H9 (cell line): Measurements from ENCODE around the gene ATP6V1D. TPM values are rescaled to one million over a fixed set of nuclear protein-coding genes. Genes with fewer than 3 reads are reported as not detected.

Experiments
- DNase-seq: peaks from one replicate; pipeline ENCODE4 v3.0.0-alpha.2; 2017
- H2AFZ ChIP-seq: one replicate; pipeline ENCODE4 v1.6.1; 2013; ENCODE audit warnings: mild to moderate bottlenecking, low read length, control low read depth, moderate library complexity
- H2AK5ac ChIP-seq: 2 replicates; pipeline ENCODE4 v1.6.1; 2013; ENCODE audit warnings: low read length, control low read depth, mixed read lengths; ENCODE audit not compliant: insufficient read length
- H2BK120ac ChIP-seq: one replicate; pipeline ENCODE4 v1.6.1; 2013; ENCODE audit warnings: low read depth, mild to moderate bottlenecking, low read length, control low read depth, inconsistent platforms; ENCODE audit not compliant: poor library complexity, severe bottlenecking
- H2BK12ac ChIP-seq: 2 replicates; pipeline ENCODE4 v1.6.1; 2013; ENCODE audit warnings: low read length, control low read depth, mixed read lengths, low read depth; ENCODE audit not compliant: insufficient read length
- H2BK15ac ChIP-seq: 2 replicates; pipeline ENCODE4 v1.6.1; 2013; ENCODE audit warnings: low read depth, low read length, control low read depth
- H2BK20ac ChIP-seq: one replicate; pipeline ENCODE4 v1.6.1; 2013; ENCODE audit warnings: low read depth, mild to moderate bottlenecking, low read length, control low read depth, inconsistent platforms; ENCODE audit not compliant: poor library complexity, severe bottlenecking
- H2BK5ac ChIP-seq: 2 replicates; pipeline ENCODE4 v1.6.1; 2013; ENCODE audit warnings: low read length, control low read depth, mixed read lengths; ENCODE audit not compliant: insufficient read length
- H3K14ac ChIP-seq: 2 replicates; pipeline ENCODE4 v1.6.1; 2013; ENCODE audit warnings: low read length, control low read depth; ENCODE audit not compliant: insufficient read depth
- H3K18ac ChIP-seq: 2 replicates; pipeline ENCODE4 v1.6.1; 2013; ENCODE audit warnings: low read depth, mild to moderate bottlenecking, mixed read lengths, low read length, control low read depth; ENCODE audit not compliant: insufficient read length
- H3K23ac ChIP-seq: 2 replicates; pipeline ENCODE4 v1.6.1; 2013; ENCODE audit warnings: low read length, control low read depth, mixed read lengths, low read depth; ENCODE audit not compliant: insufficient read length
- H3K23me2 ChIP-seq: 2 replicates; pipeline ENCODE4 v1.6.1; 2013; ENCODE audit warnings: low read depth, mild to moderate bottlenecking, mixed read lengths, low read length, control low read depth; ENCODE audit not compliant: insufficient read length, poor library complexity, severe bottlenecking
- H3K27ac ChIP-seq: 2 replicates; pipeline ENCODE4 v1.5.1; 2013; ENCODE audit warnings: low read length, control low read depth, mixed read lengths, low read depth; ENCODE audit not compliant: insufficient read length
- H3K27me3 ChIP-seq: 2 replicates; pipeline ENCODE4 v1.6.1; 2013; ENCODE audit warnings: low read length, control low read depth, inconsistent platforms; ENCODE audit not compliant: insufficient read depth
- H3K4ac ChIP-seq: 2 replicates; pipeline ENCODE4 v1.6.1; 2013; ENCODE audit warnings: low read depth, mild to moderate bottlenecking, control low read depth, inconsistent platforms, low read length, moderate library complexity
- H3K4me1 ChIP-seq: 2 replicates; pipeline ENCODE4 v1.6.1; 2013; ENCODE audit warnings: low read length, control low read depth, inconsistent platforms; ENCODE audit not compliant: insufficient read depth
- H3K4me2 ChIP-seq: 2 replicates; pipeline ENCODE4 v1.6.1; 2013; ENCODE audit warnings: low read length, control low read depth, mixed read lengths; ENCODE audit not compliant: insufficient read length, insufficient read depth
- H3K56ac ChIP-seq: 2 replicates; pipeline ENCODE4 v1.6.1; 2013; ENCODE audit warnings: low read depth, mild to moderate bottlenecking, mixed read lengths, low read length, control low read depth; ENCODE audit not compliant: insufficient read length
- H3K79me1 ChIP-seq: 2 replicates; pipeline ENCODE4 v1.6.1; 2013; ENCODE audit warnings: low read depth, mild to moderate bottlenecking, moderate library complexity, low read length, control low read depth, inconsistent platforms; ENCODE audit not compliant: insufficient read depth, poor library complexity, severe bottlenecking
- H3K79me2 ChIP-seq: 2 replicates; pipeline ENCODE4 v1.6.1; 2013; ENCODE audit warnings: low read length, control low read depth, inconsistent platforms; ENCODE audit not compliant: insufficient read depth
- H3K9ac ChIP-seq: 2 replicates; pipeline ENCODE4 v1.6.1; 2013; ENCODE audit warnings: low read length, control low read depth, mixed read lengths; ENCODE audit not compliant: insufficient read length; ENCODE audit errors: extremely low read depth
- H3K9me3 ChIP-seq: one replicate; pipeline ENCODE4 v1.6.1; 2013; ENCODE audit warnings: low read depth, low read length, inconsistent platforms; ENCODE audit not compliant: control insufficient read depth
- H3T11ph ChIP-seq: one replicate; pipeline ENCODE4 v1.6.1; 2013; ENCODE audit warnings: mild to moderate bottlenecking, low read length, control low read depth, inconsistent platforms
- H4K20me1 ChIP-seq: one replicate; pipeline ENCODE4 v1.6.1; 2013; ENCODE audit not compliant: control insufficient read depth, insufficient read length, insufficient read depth
- H4K5ac ChIP-seq: 2 replicates; pipeline ENCODE4 v1.6.1; 2013; ENCODE audit warnings: low read depth, mild to moderate bottlenecking, mixed read lengths, low read length, control low read depth; ENCODE audit not compliant: insufficient read length
- H4K8ac ChIP-seq: replicated peaks from 2 replicates; pipeline ENCODE4 v1.6.1; 2013; ENCODE audit warnings: low read length, control low read depth, mixed read lengths, low read depth; ENCODE audit not compliant: insufficient read length
- H4K91ac ChIP-seq: 2 replicates; pipeline ENCODE4 v1.6.1; 2013; ENCODE audit warnings: low read depth, mild to moderate bottlenecking, moderate library complexity, mixed read lengths, low read length, control low read depth; ENCODE audit not compliant: insufficient read length
- H3K27ac Mint-ChIP-seq, 3 experiments: 2 replicates in 2 of 3; 3 replicates in 1 of 3; pipeline ENCODE4 v1.8.0; 2020 to 2021; ENCODE audit warnings: mixed read lengths in 3 of 3, mild to moderate bottlenecking in 1 of 3, moderate library complexity in 1 of 3
- H3K27me3 Mint-ChIP-seq: 2 replicates; pipeline ENCODE4 v1.8.0; 2021; ENCODE audit warnings: low read depth, mild to moderate bottlenecking, moderate library complexity, mixed read lengths
- H3K36me3 Mint-ChIP-seq, 3 experiments: 2 replicates in 2 of 3; 3 replicates in 1 of 3; pipeline ENCODE4 v1.8.0; 2020 to 2021; ENCODE audit warnings: low read depth in 3 of 3, mixed read lengths in 3 of 3; ENCODE audit not compliant: insufficient read depth in 1 of 3
- H3K4me1 Mint-ChIP-seq, 2 experiments: 2 replicates each; pipeline ENCODE4 v1.8.0; 2020; ENCODE audit warnings: mixed read lengths in 2 of 2
- H3K4me3 Mint-ChIP-seq, 2 experiments: 2 replicates in 1 of 2; 3 replicates in 1 of 2; pipeline ENCODE4 v1.8.0; 2020 to 2021; ENCODE audit warnings: mild to moderate bottlenecking in 2 of 2, mixed read lengths in 2 of 2, moderate library complexity in 1 of 2
- H3K9me3 Mint-ChIP-seq, 2 experiments: 2 replicates in 1 of 2; 3 replicates in 1 of 2; pipeline ENCODE4 v1.8.0; 2020; ENCODE audit warnings: mild to moderate bottlenecking in 2 of 2, mixed read lengths in 2 of 2, moderate library complexity in 1 of 2
- WGBS: extraction: QIAGEN DNeasy Blood & Tissue Kit; methylation state at CpG from one replicate; pipeline ENCODE4 v1.1.7; 2013; ENCODE audit warnings: missing lambda C conversion rate, low lambda C conversion rate, mixed read lengths; ENCODE audit not compliant: insufficient read length; ENCODE audit errors: extremely low coverage; 5-methylcytosine and 5-hydroxymethylcytosine counted together
- total RNA-seq: library from RNA; stranded (reverse); gene quantifications from 2 replicates; pipeline ENCODE4 v1.2.1, GENCODE V29; 2021
- TF ChIP-seq, protein P1 (sequence below): fragments of 200-600 bp; sonication (generic); conservative IDR thresholded peaks from 3 replicates; pipeline ENCODE4 v1.8.0; 2021; ENCODE audit warnings: antibody characterized with exemption, mild to moderate bottlenecking

The ATP6V1D gene
- total RNA-seq, 1 experiment from 2014 or later, result 85.7 TPM

- Histone ChIP-seq H2BK15ac (no peak overlapping the region), H4K5ac (no peak overlapping the region), H2BK120ac (no peak overlapping the region), H3K23ac (no peak overlapping the region), H2AK5ac (no peak overlapping the region), H3K56ac (no peak overlapping the region), H4K20me1 (no peaks in the 10 kb centered on the region), H3K79me2 (no peaks in the 10 kb centered on the region), H3T11ph (no peak overlapping the region), H3K4me1 (no peaks in the 10 kb centered on the region), H2AFZ (no peak overlapping the region), H4K91ac (no peak overlapping the region), H3K18ac (no peak overlapping the region), H4K8ac (no peak overlapping the region), H3K4me2 (no peak overlapping the region), H2BK12ac (no peak overlapping the region), H3K14ac (no peak overlapping the region), H2BK20ac (no peak overlapping the region), H3K27me3 (no peaks in the 10 kb centered on the region), H3K9me3 (no peaks in the 10 kb centered on the region), H3K4ac (no peak overlapping the region), H3K79me1 (no peaks in the 10 kb centered on the region), H3K27ac (no peak overlapping the region), H2BK5ac (no peak overlapping the region), H3K23me2 (no peaks in the 10 kb centered on the region), H3K9ac (no peak overlapping the region)
- no peak for DNase-seq
- Mint-ChIP-seq H3K4me3 (no peak overlapping the region), H3K36me3 (peaks cover 26 to 92% (median 78%) of the 10 kb centered on the region in 3 experiments; a peak in 6 of 7 replicates), H3K9me3 (no peaks in the 10 kb centered on the region), H3K4me1 (no peaks in the 10 kb centered on the region), H3K27me3 (no peaks in the 10 kb centered on the region), H3K27ac (no peak overlapping the region)
- WGBS, result no CpG with 5 or more reads among the region's 4 CpGs
- TF ChIP-seq, protein P1, sequence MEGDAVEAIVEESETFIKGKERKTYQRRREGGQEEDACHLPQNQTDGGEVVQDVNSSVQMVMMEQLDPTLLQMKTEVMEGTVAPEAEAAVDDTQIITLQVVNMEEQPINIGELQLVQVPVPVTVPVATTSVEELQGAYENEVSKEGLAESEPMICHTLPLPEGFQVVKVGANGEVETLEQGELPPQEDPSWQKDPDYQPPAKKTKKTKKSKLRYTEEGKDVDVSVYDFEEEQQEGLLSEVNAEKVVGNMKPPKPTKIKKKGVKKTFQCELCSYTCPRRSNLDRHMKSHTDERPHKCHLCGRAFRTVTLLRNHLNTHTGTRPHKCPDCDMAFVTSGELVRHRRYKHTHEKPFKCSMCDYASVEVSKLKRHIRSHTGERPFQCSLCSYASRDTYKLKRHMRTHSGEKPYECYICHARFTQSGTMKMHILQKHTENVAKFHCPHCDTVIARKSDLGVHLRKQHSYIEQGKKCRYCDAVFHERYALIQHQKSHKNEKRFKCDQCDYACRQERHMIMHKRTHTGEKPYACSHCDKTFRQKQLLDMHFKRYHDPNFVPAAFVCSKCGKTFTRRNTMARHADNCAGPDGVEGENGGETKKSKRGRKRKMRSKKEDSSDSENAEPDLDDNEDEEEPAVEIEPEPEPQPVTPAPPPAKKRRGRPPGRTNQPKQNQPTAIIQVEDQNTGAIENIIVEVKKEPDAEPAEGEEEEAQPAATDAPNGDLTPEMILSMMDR, result no peak
Measured at GRCh38 chr14:67371247-67372148, 11.9 kb upstream of the ATP6V1D start.
